ENCODE measurements around the gene ALK.

DNA sequence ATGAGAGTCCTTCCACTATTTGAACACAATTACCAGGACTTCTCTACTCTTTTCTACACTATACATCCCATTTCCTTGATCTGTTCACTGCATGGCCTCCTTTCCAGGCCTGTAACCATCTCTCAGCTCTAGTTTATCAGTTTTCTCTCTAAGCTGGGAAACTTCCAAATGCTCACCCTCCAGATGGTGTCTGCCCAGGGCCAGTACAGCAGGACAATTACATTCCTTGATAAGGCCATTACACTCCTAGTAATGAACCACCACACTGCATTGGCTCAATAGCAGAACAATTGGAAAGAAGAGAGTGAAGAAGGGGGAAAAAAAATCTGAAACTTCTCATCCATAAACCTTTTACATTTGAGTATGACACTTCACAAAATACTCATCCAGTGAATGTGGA, 359.1 kb downstream of the ALK start:
- TF ChIP-seq POLR2AphosphoS5 (IDR thresholded peaks at IDR 0.05) (no peak), CTCF (IDR thresholded peaks at IDR 0.05) (no peak), EP300 (IDR thresholded peaks at IDR 0.05) (no peak)
